Adrenal gland (tissue), 5 donors: Measurements from ENCODE around the gene MYLK.

ENCODE experiments used
- CTCF ChIP-seq, 6 experiments: fragments of 450-650 bp in 4 of 6; fragments of 200-600 bp in 2 of 6; sonication (generic) in 1 of 6; IDR thresholded peaks; 1 replicate in 5 of 6; 2 replicates in 1 of 6; pipeline versions ENCODE4 v1.5.1 to v1.8.0; 2016 to 2021; ENCODE audit warnings: antibody characterized with exemption in 6 of 6, mild to moderate bottlenecking in 2 of 6, moderate library complexity in 1 of 6
- POLR2A ChIP-seq, 2 donors: fragments of 450-650 bp; IDR thresholded peaks; one replicate each; pipeline ENCODE4 v1.6.1; 2017; ENCODE audit warnings: antibody characterized with exemption in 2 of 2, mild to moderate bottlenecking in 2 of 2, moderate library complexity in 1 of 2
- donor health status: DM: no; HTN: no; CAD: no.

GRCh38 chr3:123776071-123776782 is 107.9 kb downstream of the MYLK start:
- TF ChIP-seq CTCF (IDR thresholded peaks at IDR 0.05) (no peak), POLR2A (IDR thresholded peaks at IDR 0.05) (no peak)
